Measurements from ENCODE around the gene SSBP3.

The SSBP3 gene

DNA sequence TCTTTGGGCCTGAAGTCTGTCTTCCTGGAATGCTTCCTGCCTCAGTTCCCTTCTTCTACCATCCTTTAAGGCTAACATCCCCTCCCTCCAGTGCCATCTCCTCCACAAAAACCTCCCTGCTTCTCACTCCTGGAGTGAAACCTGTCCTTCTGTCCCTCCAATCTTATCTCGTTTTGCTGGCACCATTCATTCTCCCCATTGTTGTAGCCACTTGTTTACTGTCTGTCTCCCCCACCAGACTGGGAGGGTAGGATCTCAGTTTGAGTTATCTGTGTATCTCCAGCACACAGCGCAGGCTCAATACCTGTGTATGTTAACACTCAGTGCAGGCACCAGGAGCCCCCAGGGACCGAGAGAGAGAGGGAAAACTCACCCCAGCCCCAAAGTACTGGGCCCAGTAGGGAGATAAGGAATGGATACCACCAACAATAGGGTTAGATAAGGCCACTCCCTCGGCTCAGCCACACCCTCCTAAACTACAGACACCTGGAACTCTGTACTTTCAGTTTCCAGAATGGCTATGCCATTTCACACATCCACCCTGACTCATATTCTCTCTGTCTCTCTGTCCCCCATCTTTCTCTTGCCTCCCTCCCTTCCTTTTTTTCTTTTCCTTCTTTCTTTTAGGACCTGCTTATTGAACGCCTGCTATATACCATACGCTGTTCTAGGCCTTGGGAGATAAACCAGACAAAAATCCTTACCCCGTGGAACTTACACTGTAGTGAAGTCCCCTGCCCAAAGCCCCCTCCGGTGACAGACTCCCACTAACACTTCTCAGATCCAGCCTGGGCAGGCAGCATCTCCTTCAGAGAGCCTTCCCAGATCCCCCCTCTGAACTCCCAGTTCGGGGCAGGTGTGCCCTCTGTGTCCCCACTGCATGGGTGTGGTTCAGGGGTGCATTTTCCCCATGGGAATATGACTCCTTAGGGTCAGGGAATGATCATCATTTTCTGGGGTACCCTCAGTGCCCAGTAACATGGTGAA is 3.3 kb upstream of the SSBP3 start (continued):
- TF ChIP-seq ZFP3 (CRISPR knock-in tag; IDR thresholded peaks at IDR 0.05) = no peak
- no peak for TF ChIP-seq TCF4 (CRISPR knock-in tag; IDR thresholded peaks at IDR 0.05; ENCODE audit: borderline replicate concordance)
- TF ChIP-seq ZNF70 (CRISPR knock-in tag; IDR thresholded peaks at IDR 0.05) = no peak
- TF ChIP-seq ZNF8 (CRISPR knock-in tag; IDR thresholded peaks at IDR 0.05) = no peak
- no peak for TF ChIP-seq CSDC2 (CRISPR knock-in tag; IDR thresholded peaks at IDR 0.05)
- no peak for TF ChIP-seq ZC3H10 (CRISPR knock-in tag; IDR thresholded peaks at IDR 0.05)

GRCh38 chr1:54408147-54409066 is 2.2 kb upstream of the SSBP3 start:
- TF ChIP-seq ZNF70 (CRISPR knock-in tag; IDR thresholded peaks at IDR 0.05) = no peak
- TF ChIP-seq ZNF565 (CRISPR knock-in tag; conservative IDR thresholded peaks at IDR 0.05; ENCODE audit: low read depth) = no peak
- TF ChIP-seq ISL1 (CRISPR knock-in tag; IDR thresholded peaks at IDR 0.05) = no peak
- TF ChIP-seq ZFP30 (CRISPR knock-in tag; IDR thresholded peaks at IDR 0.05) = no peak
- TF ChIP-seq PATZ1 (CRISPR knock-in tag; IDR thresholded peaks at IDR 0.05; ENCODE audit: borderline replicate concordance) = no peak
- TF ChIP-seq TOX (CRISPR knock-in tag; IDR thresholded peaks at IDR 0.05; ENCODE audit: borderline replicate concordance) = no peak
- TF ChIP-seq, protein P1, sequence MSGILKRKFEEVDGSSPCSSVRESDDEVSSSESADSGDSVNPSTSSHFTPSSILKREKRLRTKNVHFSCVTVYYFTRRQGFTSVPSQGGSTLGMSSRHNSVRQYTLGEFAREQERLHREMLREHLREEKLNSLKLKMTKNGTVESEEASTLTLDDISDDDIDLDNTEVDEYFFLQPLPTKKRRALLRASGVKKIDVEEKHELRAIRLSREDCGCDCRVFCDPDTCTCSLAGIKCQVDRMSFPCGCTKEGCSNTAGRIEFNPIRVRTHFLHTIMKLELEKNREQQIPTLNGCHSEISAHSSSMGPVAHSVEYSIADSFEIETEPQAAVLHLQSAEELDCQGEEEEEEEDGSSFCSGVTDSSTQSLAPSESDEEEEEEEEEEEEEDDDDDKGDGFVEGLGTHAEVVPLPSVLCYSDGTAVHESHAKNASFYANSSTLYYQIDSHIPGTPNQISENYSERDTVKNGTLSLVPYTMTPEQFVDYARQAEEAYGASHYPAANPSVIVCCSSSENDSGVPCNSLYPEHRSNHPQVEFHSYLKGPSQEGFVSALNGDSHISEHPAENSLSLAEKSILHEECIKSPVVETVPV (CRISPR knock-in tag; IDR thresholded peaks at IDR 0.05) = no peak
- TF ChIP-seq GLIS3 (CRISPR knock-in tag; IDR thresholded peaks at IDR 0.05) = no peak
- no peak for TF ChIP-seq ZFP3 (CRISPR knock-in tag; IDR thresholded peaks at IDR 0.05)
- TF ChIP-seq ZNF8 (CRISPR knock-in tag; IDR thresholded peaks at IDR 0.05) = no peak
- no peak for TF ChIP-seq ARNTL (CRISPR knock-in tag; IDR thresholded peaks at IDR 0.05; ENCODE audit: borderline replicate concordance, low read depth)
- no peak for TF ChIP-seq ZC3H10 (CRISPR knock-in tag; IDR thresholded peaks at IDR 0.05)
- TF ChIP-seq BACH2 (CRISPR knock-in tag; IDR thresholded peaks at IDR 0.05; ENCODE audit: borderline replicate concordance) = no peak
- no peak for TF ChIP-seq RARB (CRISPR knock-in tag; IDR thresholded peaks at IDR 0.05)
- no peak for TF ChIP-seq SNAI2 (CRISPR knock-in tag; IDR thresholded peaks at IDR 0.05)
- no peak for TF ChIP-seq TCF4 (CRISPR knock-in tag; IDR thresholded peaks at IDR 0.05; ENCODE audit: borderline replicate concordance)
- TF ChIP-seq POU6F1 (CRISPR knock-in tag; IDR thresholded peaks at IDR 0.05; ENCODE audit: borderline replicate concordance, low read depth) = no peak
- no peak for TF ChIP-seq CSDC2 (CRISPR knock-in tag; IDR thresholded peaks at IDR 0.05)
- peak; percentile 60 for ATAC-seq

GRCh38 chr1:54407404-54408146 is 1.4 kb upstream of the SSBP3 start:
- ATAC-seq = peak; percentile 70
- peak; percentile 29; the same call in 1 of the 2 replicates for TF ChIP-seq PATZ1 (CRISPR knock-in tag; IDR thresholded peaks at IDR 0.05; ENCODE audit: borderline replicate concordance)
- TF ChIP-seq RARB (CRISPR knock-in tag; IDR thresholded peaks at IDR 0.05) = no peak

All from SK-N-SH treated with all-trans-retinoic acid at 6 μM for 48 hours (cell line).